CD8-positive, alpha-beta memory T cell (primary cell): Measurements from ENCODE around the gene ADGRV1. TPM values are rescaled to one million over a fixed set of nuclear protein-coding genes. Genes with fewer than 3 reads are reported as not detected.

Source experiments
- CTCF ChIA-PET: fragments of 350-600 bp; sonication (Branson Sonifier 250); formaldehyde crosslinking; loops from one replicate; lab custom pipeline; 2021; ENCODE audit warnings: antibody characterized with exemption; lab: Charles Lee
- POLR2A ChIA-PET: fragments of 350-600 bp; sonication (Branson Sonifier 250); formaldehyde crosslinking; loops from one replicate; lab custom pipeline; 2021; ENCODE audit warnings: antibody characterized with exemption; lab: Charles Lee
- DNase-seq, 5 donors: peaks; one replicate each; pipeline versions ENCODE4 v3.0.0 to v3.0.0-alpha.2; 2020 to 2022; ENCODE audit warnings: mixed read lengths in 1 of 5
- H3K27ac ChIP-seq: one replicate; pipeline ENCODE4 v1.7.0; 2013; ENCODE audit warnings: low read depth, mild to moderate bottlenecking, low read length, moderate library complexity
- H3K27me3 ChIP-seq: 2 replicates; pipeline ENCODE4 v1.7.0; 2013; ENCODE audit warnings: low read length, mild to moderate bottlenecking; ENCODE audit not compliant: insufficient read depth, poor library complexity, severe bottlenecking
- H3K36me3 ChIP-seq: 2 replicates; pipeline ENCODE4 v1.7.0; 2013; ENCODE audit warnings: mild to moderate bottlenecking, low read length, moderate library complexity; ENCODE audit not compliant: insufficient read depth
- H3K4me1 ChIP-seq: 2 replicates; pipeline ENCODE4 v1.7.0; 2013; ENCODE audit warnings: mild to moderate bottlenecking, low read length, moderate library complexity; ENCODE audit not compliant: insufficient read depth
- H3K4me3 ChIP-seq: 2 replicates; pipeline ENCODE4 v1.7.0; 2013; ENCODE audit warnings: mild to moderate bottlenecking, low read length
- H3K9me3 ChIP-seq: 2 replicates; pipeline ENCODE4 v1.7.0; 2013; ENCODE audit warnings: mild to moderate bottlenecking, low read length
- H3K27ac Mint-ChIP-seq, 8 donors: one replicate each; pipeline ENCODE4 v1.8.0; 2020 to 2021; ENCODE audit warnings: mixed read lengths in 8 of 8, mild to moderate bottlenecking in 6 of 8, inconsistent platforms in 3 of 8, moderate library complexity in 3 of 8
- H3K27me3 Mint-ChIP-seq, 2 donors: one replicate each; pipeline ENCODE4 v1.8.0; 2020 to 2021; ENCODE audit warnings: mixed read lengths in 2 of 2, mild to moderate bottlenecking in 1 of 2, moderate library complexity in 1 of 2
- H3K36me3 Mint-ChIP-seq, 3 donors: one replicate each; pipeline ENCODE4 v1.8.0; 2020 to 2021; ENCODE audit warnings: mixed read lengths in 3 of 3, inconsistent platforms in 1 of 3, mild to moderate bottlenecking in 1 of 3
- H3K4me1 Mint-ChIP-seq, 3 donors: one replicate each; pipeline ENCODE4 v1.8.0; 2020 to 2021; ENCODE audit warnings: mixed read lengths in 3 of 3, inconsistent platforms in 1 of 3, mild to moderate bottlenecking in 1 of 3
- H3K4me3 Mint-ChIP-seq, 7 donors: one replicate each; pipeline ENCODE4 v1.8.0; 2020 to 2021; ENCODE audit warnings: mixed read lengths in 7 of 7, mild to moderate bottlenecking in 6 of 7, moderate library complexity in 4 of 7, inconsistent platforms in 2 of 7
- H3K9me3 Mint-ChIP-seq, 5 donors: one replicate each; pipeline ENCODE4 v1.8.0; 2020 to 2022; ENCODE audit warnings: mixed read lengths in 5 of 5, mild to moderate bottlenecking in 3 of 5, moderate library complexity in 2 of 5, inconsistent platforms in 1 of 5
- polyA plus RNA-seq: library from polyadenylated mRNA; unstranded; fragments of 300-500 nt; fragmentation: Illumina TruSeq; gene quantifications from one replicate; pipeline ENCODE4 v1.2.3, GENCODE V29; 2021
- total RNA-seq, 2 experiments: library from RNA; stranded (reverse); gene quantifications; one replicate each; pipeline ENCODE4 v1.2.3, GENCODE V29; 2021

ADGRV1 gene
- total and polyA plus RNA-seq, 3 experiments from 2014 or later = 0.33 to 0.44 TPM; not detected in 1

- POLR2A ChIA-PET = no interaction called here
- no peak overlapping the region for H3K27ac ChIP-seq
- no peaks in the 10 kb centered on the region for H3K4me1 ChIP-seq
- no peak overlapping the region for H3K4me3 ChIP-seq
- H3K9me3 ChIP-seq = no peaks in the 10 kb centered on the region
- CTCF ChIA-PET = no interaction called here
- Mint-ChIP-seq H3K4me1 (no peaks in the 10 kb centered on the region), H3K27me3 (peaks cover 0 to 1% of the 10 kb centered on the region in 2 donors), H3K9me3 (no peaks in the 10 kb centered on the region), H3K4me3 (no peak overlapping the region), H3K36me3 (no peaks in the 10 kb centered on the region), H3K27ac (no peak overlapping the region)
- no peaks in the 10 kb centered on the region for H3K36me3 ChIP-seq
- DNase-seq = no peak
- H3K27me3 ChIP-seq = no peaks in the 10 kb centered on the region
Measured at GRCh38 chr5:91118796-91119195, 560.2 kb downstream of the ADGRV1 start.

- no peak overlapping the region for H3K4me3 Mint-ChIP-seq
- CTCF ChIA-PET = no interaction called here
- no peaks in the 10 kb centered on the region for H3K36me3 Mint-ChIP-seq
Measured at GRCh38 chr5:91119217-91119616, 560.6 kb downstream of the ADGRV1 start.

GRCh38 chr5:91119981-91120850 is 561.6 kb downstream of the ADGRV1 start:
- no peak for DNase-seq
- Histone ChIP-seq H3K27me3 (no peaks in the 10 kb centered on the region), H3K4me1 (no peaks in the 10 kb centered on the region), H3K36me3 (no peaks in the 10 kb centered on the region), H3K27ac (no peak overlapping the region), H3K4me3 (no peak overlapping the region), H3K9me3 (no peaks in the 10 kb centered on the region)
- H3K4me3 Mint-ChIP-seq = no peak overlapping the region
- no peaks in the 10 kb centered on the region for H3K9me3 Mint-ChIP-seq
- H3K4me1 Mint-ChIP-seq = no peaks in the 10 kb centered on the region
- H3K27me3 Mint-ChIP-seq = peaks cover 0 to 1% of the 10 kb centered on the region in 2 donors
- no peak overlapping the region for H3K27ac Mint-ChIP-seq
- H3K36me3 Mint-ChIP-seq = no peaks in the 10 kb centered on the region
- CTCF ChIA-PET = interaction anchor here (1.1 kb wide), 1 partner anchor 13 kb away, joined by 3 read pairs; no protein-coding TSS in a partner anchor
- POLR2A ChIA-PET = no interaction called here

More at GRCh38 chr5:91119217-91119616, 560.6 kb downstream of the ADGRV1 start:
- H3K4me1 ChIP-seq = no peaks in the 10 kb centered on the region
- no peaks in the 10 kb centered on the region for H3K27me3 ChIP-seq
- Mint-ChIP-seq H3K27me3 (peaks cover 0 to 1% of the 10 kb centered on the region in 2 donors), H3K27ac (no peak overlapping the region), H3K9me3 (no peaks in the 10 kb centered on the region), H3K4me1 (no peaks in the 10 kb centered on the region)
- H3K9me3 ChIP-seq = no peaks in the 10 kb centered on the region
- H3K4me3 ChIP-seq = no peak overlapping the region
- POLR2A ChIA-PET = no interaction called here
- H3K27ac ChIP-seq = no peak overlapping the region
- DNase-seq = no peak
- no peaks in the 10 kb centered on the region for H3K36me3 ChIP-seq

GRCh38 chr5:91121347-91121993 is 562.9 kb downstream of the ADGRV1 start:
- Mint-ChIP-seq H3K4me1 (no peaks in the 10 kb centered on the region), H3K27me3 (no peaks in the 10 kb centered on the region), H3K4me3 (no peak overlapping the region), H3K9me3 (no peaks in the 10 kb centered on the region), H3K27ac (no peak overlapping the region), H3K36me3 (no peaks in the 10 kb centered on the region)
- POLR2A ChIA-PET = no interaction called here
- Histone ChIP-seq H3K4me1 (no peaks in the 10 kb centered on the region), H3K36me3 (no peaks in the 10 kb centered on the region), H3K4me3 (no peak overlapping the region), H3K27ac (no peak overlapping the region), H3K9me3 (no peaks in the 10 kb centered on the region), H3K27me3 (no peaks in the 10 kb centered on the region)
- CTCF ChIA-PET = no interaction called here
- no peak for DNase-seq

GRCh38 chr5:91122651-91123050 is 564.1 kb downstream of the ADGRV1 start:
- no peaks in the 10 kb centered on the region for H3K27me3 Mint-ChIP-seq

GRCh38 chr5:91123291-91123690 is 564.7 kb downstream of the ADGRV1 start:
- Mint-ChIP-seq H3K4me3 (no peak overlapping the region), H3K27me3 (peaks cover 0 to 4% of the 10 kb centered on the region in 2 donors), H3K9me3 (no peaks in the 10 kb centered on the region), H3K4me1 (no peaks in the 10 kb centered on the region), H3K36me3 (no peaks in the 10 kb centered on the region), H3K27ac (no peak overlapping the region)
- H3K4me1 ChIP-seq = no peaks in the 10 kb centered on the region
- no peaks in the 10 kb centered on the region for H3K36me3 ChIP-seq
- no peak overlapping the region for H3K4me3 ChIP-seq
- H3K9me3 ChIP-seq = no peaks in the 10 kb centered on the region
- ChIA-PET CTCF (no interaction called here), POLR2A (no interaction called here)
- no peak for DNase-seq
- H3K27me3 ChIP-seq = no peaks in the 10 kb centered on the region
- H3K27ac ChIP-seq = no peak overlapping the region

More at GRCh38 chr5:91122651-91123050, 564.1 kb downstream of the ADGRV1 start:
- no peak overlapping the region for H3K4me3 Mint-ChIP-seq
- no peaks in the 10 kb centered on the region for H3K4me1 Mint-ChIP-seq
- Histone ChIP-seq H3K27ac (no peak overlapping the region), H3K27me3 (no peaks in the 10 kb centered on the region), H3K9me3 (no peaks in the 10 kb centered on the region), H3K4me1 (no peaks in the 10 kb centered on the region), H3K36me3 (no peaks in the 10 kb centered on the region), H3K4me3 (no peak overlapping the region)
- H3K9me3 Mint-ChIP-seq = no peaks in the 10 kb centered on the region
- no peak for DNase-seq
- ChIA-PET CTCF (no interaction called here), POLR2A (no interaction called here)
- H3K27ac Mint-ChIP-seq = peak overlapping the region in 1 of 8 donors; percentile 66
- no peaks in the 10 kb centered on the region for H3K36me3 Mint-ChIP-seq

- Histone ChIP-seq H3K27ac (no peak overlapping the region), H3K4me3 (no peak overlapping the region), H3K4me1 (no peaks in the 10 kb centered on the region), H3K9me3 (no peaks in the 10 kb centered on the region), H3K36me3 (no peaks in the 10 kb centered on the region), H3K27me3 (no peaks in the 10 kb centered on the region)
- Mint-ChIP-seq H3K4me3 (no peak overlapping the region), H3K4me1 (no peaks in the 10 kb centered on the region), H3K27me3 (peaks cover 0 to 7% of the 10 kb centered on the region in 2 donors), H3K9me3 (no peaks in the 10 kb centered on the region), H3K36me3 (no peaks in the 10 kb centered on the region), H3K27ac (no peak overlapping the region)
- POLR2A ChIA-PET = no interaction called here
- CTCF ChIA-PET = no interaction called here
- no peak for DNase-seq
Measured at GRCh38 chr5:91123901-91124300, 565.3 kb downstream of the ADGRV1 start.

GRCh38 chr5:91125916-91126315 is 567.3 kb downstream of the ADGRV1 start:
- no peak overlapping the region for H3K4me3 Mint-ChIP-seq
- Histone ChIP-seq H3K4me3 (no peak overlapping the region), H3K36me3 (no peaks in the 10 kb centered on the region), H3K27me3 (no peaks in the 10 kb centered on the region), H3K4me1 (no peaks in the 10 kb centered on the region), H3K9me3 (no peaks in the 10 kb centered on the region), H3K27ac (no peak overlapping the region)
- H3K27ac Mint-ChIP-seq = peak overlapping the region in 1 of 8 donors; percentile 17
- H3K36me3 Mint-ChIP-seq = no peaks in the 10 kb centered on the region
- H3K9me3 Mint-ChIP-seq = no peaks in the 10 kb centered on the region
- CTCF ChIA-PET = no interaction called here
- peaks cover 6 to 7% of the 10 kb centered on the region in 2 donors for H3K27me3 Mint-ChIP-seq
- DNase-seq = no peak
- H3K4me1 Mint-ChIP-seq = no peaks in the 10 kb centered on the region
- POLR2A ChIA-PET = no interaction called here
